Brain microvascular endothelial cell (primary cell): Measurements from ENCODE around the gene MYBPC3.

Experiments used
- DNase-seq: peaks from one replicate; pipeline ENCODE4 v3.0.0-alpha.2; 2020
- H3K27ac ChIP-seq: fragments of 250-450 bp; sonication (Bioruptor Pico); 2 replicates; pipeline ENCODE4 v1.5.1; 2020; ENCODE audit warnings: mild to moderate bottlenecking, moderate library complexity
- H3K27me3 ChIP-seq: fragments of 250-450 bp; sonication (Bioruptor Pico); replicated peaks from 2 replicates; pipeline ENCODE4 v1.5.1; 2020; ENCODE audit warnings: mild to moderate bottlenecking
- H3K36me3 ChIP-seq: fragments of 250-450 bp; sonication (Bioruptor Pico); replicated peaks from 2 replicates; pipeline ENCODE4 v1.5.1; 2020; ENCODE audit warnings: mild to moderate bottlenecking
- H3K4me3 ChIP-seq: 2 replicates; pipeline ENCODE4 v1.5.1; 2011; ENCODE audit warnings: low read depth, mild to moderate bottlenecking, control low read depth, low read length, moderate library complexity
- in situ Hi-C: cut with HindIII; loops from 2 replicates; pipeline ENCODE4 v1.10.0; 2017; ENCODE audit warnings: low sequenced_read_pairs, low pct_ligation_motif_present
- TF ChIP-seq, protein P1 (sequence below): IDR thresholded peaks from 2 replicates; pipeline ENCODE4 v1.5.1; 2011; ENCODE audit warnings: low read depth, mild to moderate bottlenecking, moderate library complexity, low read length, control low read depth, inconsistent platforms; ENCODE audit errors: missing control alignments

Gene MYBPC3

DNA sequence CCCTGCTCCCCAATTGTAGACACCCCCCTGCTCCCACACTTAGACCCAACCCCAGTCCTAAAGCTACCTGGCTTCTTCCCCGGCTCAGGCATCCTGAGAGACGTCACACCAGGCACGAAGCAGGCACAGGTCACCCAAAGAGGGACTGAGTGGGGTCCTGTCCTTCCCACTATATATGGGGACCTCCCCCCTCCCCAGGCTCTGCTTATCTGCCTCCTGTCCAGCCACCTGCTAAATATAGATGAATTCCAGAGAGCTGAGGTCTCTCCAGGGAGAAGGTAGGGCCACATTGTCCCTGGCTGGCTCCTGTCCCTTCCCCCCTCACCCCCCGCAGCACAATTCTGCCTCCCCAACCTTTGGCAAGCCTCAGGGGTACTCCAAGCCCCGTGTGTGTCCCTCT lies at the start of gene MYBPC3:
TSS of gene MYBPC3 (minus strand) at position 147 of the 400 bp plus-strand sequence. CDS start at position 92, 55 bp downstream.
- no peaks in the 10 kb centered on the region for H3K27me3 ChIP-seq
- no peak within 1 kb of the TSS for H3K4me3 ChIP-seq
- DNase-seq: no peak
- in situ Hi-C loops: no loop called here
- no peak within 1 kb of the TSS for H3K27ac ChIP-seq
- no peaks in the 10 kb centered on the region for H3K36me3 ChIP-seq
- TF ChIP-seq, protein P1, sequence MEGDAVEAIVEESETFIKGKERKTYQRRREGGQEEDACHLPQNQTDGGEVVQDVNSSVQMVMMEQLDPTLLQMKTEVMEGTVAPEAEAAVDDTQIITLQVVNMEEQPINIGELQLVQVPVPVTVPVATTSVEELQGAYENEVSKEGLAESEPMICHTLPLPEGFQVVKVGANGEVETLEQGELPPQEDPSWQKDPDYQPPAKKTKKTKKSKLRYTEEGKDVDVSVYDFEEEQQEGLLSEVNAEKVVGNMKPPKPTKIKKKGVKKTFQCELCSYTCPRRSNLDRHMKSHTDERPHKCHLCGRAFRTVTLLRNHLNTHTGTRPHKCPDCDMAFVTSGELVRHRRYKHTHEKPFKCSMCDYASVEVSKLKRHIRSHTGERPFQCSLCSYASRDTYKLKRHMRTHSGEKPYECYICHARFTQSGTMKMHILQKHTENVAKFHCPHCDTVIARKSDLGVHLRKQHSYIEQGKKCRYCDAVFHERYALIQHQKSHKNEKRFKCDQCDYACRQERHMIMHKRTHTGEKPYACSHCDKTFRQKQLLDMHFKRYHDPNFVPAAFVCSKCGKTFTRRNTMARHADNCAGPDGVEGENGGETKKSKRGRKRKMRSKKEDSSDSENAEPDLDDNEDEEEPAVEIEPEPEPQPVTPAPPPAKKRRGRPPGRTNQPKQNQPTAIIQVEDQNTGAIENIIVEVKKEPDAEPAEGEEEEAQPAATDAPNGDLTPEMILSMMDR: no peak

DNA sequence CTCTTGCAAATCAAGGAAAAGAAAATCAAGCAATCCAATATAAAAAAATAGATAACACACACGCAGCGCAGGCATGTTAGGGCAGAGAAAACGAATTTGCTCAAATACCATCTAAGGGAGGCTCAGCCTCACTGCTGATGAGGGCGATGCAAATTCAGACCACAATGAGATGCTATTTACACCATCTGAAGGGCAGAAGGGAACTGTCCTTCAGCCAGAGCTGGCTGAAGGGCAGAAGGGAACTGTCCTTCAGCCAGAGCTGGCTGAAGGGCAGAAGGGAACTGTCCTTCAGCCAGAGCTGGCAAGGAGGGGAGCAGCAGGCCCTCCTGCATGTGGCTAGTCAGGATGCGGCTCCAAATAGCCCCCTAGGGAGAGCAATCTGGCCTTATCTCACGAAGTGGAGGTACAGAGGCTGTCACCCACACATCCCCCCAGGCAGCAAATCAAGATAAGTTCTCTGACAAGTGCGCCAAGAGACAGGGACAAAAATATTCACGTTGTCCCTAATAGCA lies 48.3 kb upstream of the MYBPC3 start:
- Histone ChIP-seq H3K36me3 (no peaks in the 10 kb centered on the region), H3K27ac (no peak overlapping the region), H3K4me3 (no peak overlapping the region), H3K27me3 (no peaks in the 10 kb centered on the region)
- TF ChIP-seq, protein P1: no peak
- no peak for DNase-seq
- in situ Hi-C loops: no loop called here

DNA sequence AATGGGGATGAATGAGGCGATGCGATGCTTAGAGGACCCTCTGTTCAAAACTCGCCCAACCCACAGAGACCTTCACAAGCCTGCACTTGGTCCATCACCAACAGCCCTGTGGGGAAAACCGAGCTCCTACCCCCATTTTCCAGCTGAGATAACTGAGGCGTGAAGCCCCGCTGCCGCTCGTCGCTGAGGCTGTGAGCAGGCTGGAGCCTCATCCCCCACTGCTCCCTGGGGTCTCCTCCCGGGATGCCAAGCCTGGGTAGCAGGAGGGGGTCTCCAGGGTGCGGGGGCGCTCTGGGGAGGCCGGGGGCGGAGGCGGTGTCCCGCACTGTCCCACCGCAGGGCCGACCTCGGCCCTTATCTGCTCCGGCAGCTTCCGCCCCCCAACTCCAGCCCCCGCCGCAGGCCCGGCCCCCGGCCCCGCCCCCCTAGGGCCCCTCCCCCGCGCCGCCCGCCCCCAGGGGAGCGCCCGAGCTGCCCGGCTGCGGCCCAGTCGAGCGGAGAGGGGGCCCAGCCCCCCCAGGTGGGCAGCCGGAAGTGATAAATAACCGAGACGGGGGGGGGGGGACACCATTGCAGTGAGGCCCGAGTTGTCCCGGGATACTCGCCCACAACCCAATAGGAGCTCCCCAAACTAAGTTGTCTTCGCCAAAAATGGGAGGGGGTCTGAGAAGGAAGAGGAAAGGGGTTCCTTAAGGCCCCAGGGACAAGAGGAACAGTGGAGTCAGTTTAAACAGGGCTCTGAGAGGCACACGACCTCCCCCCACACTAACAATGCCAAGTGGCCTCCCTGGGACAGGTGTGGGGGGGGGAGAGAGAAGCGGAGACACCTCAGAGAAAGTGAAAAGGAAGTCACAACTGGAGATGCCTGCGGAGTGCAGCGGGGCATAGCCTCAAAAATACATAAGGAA lies 47.6 kb upstream of the MYBPC3 start:
- no peaks in the 10 kb centered on the region for H3K27me3 ChIP-seq

DNA sequence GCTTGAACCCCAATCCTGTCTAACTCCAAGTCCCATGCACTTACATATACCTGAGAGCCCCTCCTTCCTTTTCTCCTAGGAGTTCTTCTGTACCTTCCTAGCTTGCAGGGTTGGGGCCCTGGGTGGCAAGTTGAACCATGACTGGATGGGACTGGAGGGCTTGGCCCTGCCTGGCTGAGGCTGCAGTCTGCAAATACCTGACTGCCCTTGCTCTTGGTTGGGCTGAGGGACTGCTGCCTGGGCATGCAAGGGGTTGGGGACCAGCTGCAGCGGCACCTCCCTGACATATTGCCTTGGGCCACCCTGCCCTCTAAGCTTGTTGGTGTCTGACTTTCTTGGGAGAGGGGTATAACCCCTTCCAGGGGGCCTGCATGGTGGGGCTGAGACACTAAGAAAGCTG lies 46.0 kb upstream of the MYBPC3 start:
- no peak for DNase-seq

More for the DNA sequence above, 47.6 kb upstream of the MYBPC3 start:
- in situ Hi-C loops: no loop called here
- no peak for DNase-seq
- TF ChIP-seq, protein P1: no peak
- Histone ChIP-seq H3K27ac (no peak overlapping the region), H3K4me3 (peak overlapping the region; percentile 54), H3K36me3 (no peaks in the 10 kb centered on the region)

DNA sequence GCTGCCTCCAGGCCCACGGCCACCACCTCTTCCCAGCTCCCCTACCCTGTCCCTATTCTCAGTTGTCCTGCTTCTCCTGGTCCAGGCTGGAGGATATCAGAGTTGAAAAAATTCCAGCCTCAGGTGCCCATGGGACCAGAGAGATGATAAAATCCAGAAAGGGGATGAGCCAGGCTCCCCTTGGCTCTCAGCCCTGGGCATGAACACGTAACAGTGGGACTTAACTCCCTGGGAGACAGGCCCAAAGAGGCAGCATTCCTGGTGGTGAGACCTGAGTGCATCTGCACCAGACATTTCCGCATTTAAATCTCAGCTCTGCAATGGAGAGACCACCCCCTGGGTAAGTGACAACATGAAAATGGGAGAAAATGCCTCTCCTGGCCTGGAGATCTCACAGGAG lies 45.5 kb upstream of the MYBPC3 start:
- TF ChIP-seq, protein P1: no peak
- H3K27ac ChIP-seq: no peak overlapping the region
- no peaks in the 10 kb centered on the region for H3K27me3 ChIP-seq
- H3K4me3 ChIP-seq: no peak overlapping the region
- no peaks in the 10 kb centered on the region for H3K36me3 ChIP-seq
- DNase-seq: no peak
- in situ Hi-C loops: no loop called here

More for the DNA sequence above, 46.0 kb upstream of the MYBPC3 start:
- no peak overlapping the region for H3K4me3 ChIP-seq
- no peak overlapping the region for H3K27ac ChIP-seq
- in situ Hi-C loops: no loop called here
- TF ChIP-seq, protein P1: no peak
- H3K27me3 ChIP-seq: no peaks in the 10 kb centered on the region
- no peaks in the 10 kb centered on the region for H3K36me3 ChIP-seq
